GM12878 (cell line): Measurements from ENCODE around the gene SNX17. TPM values are rescaled to one million over a fixed set of nuclear protein-coding genes. Genes with fewer than 3 reads are reported as not detected.

ENCODE experiments used
- EZH2 ChIP-seq: IDR thresholded peaks from 2 replicates; pipeline ENCODE4 v1.6.1; 2012; ENCODE audit warnings: low read depth, mild to moderate bottlenecking, control low read depth, inconsistent platforms, low read length, borderline replicate concordance; ENCODE audit not compliant: control insufficient read depth
- FOS ChIP-seq: IDR thresholded peaks from 3 replicates; pipeline ENCODE4 v1.6.1; 2011; ENCODE audit warnings: borderline replicate concordance; ENCODE audit not compliant: insufficient read length; ENCODE audit errors: extremely low read depth
- IKZF1 ChIP-seq: fragments of 450-650 bp; conservative IDR thresholded peaks from 2 replicates; pipeline ENCODE4 v1.6.1; 2017; ENCODE audit warnings: antibody characterized with exemption, mild to moderate bottlenecking
- NR2C1 ChIP-seq: fragments of 450-650 bp; IDR thresholded peaks from 2 replicates; pipeline ENCODE4 v1.6.1; 2017; ENCODE audit warnings: antibody characterized with exemption, mild to moderate bottlenecking, moderate library complexity
- POLR2A ChIP-seq: IDR thresholded peaks from 2 replicates; pipeline ENCODE4 v1.6.1; 2011; ENCODE audit warnings: low read depth, mild to moderate bottlenecking, low read length
- RB1 ChIP-seq: fragments of 450-650 bp; formaldehyde crosslinking; IDR thresholded peaks from 2 replicates; pipeline ENCODE4 v1.6.1; 2017; ENCODE audit warnings: mild to moderate bottlenecking, borderline replicate concordance
- YBX1 ChIP-seq: fragments of 450-650 bp; IDR thresholded peaks from 2 replicates; pipeline ENCODE4 v1.6.1; 2016; ENCODE audit warnings: antibody characterized with exemption
- polyA plus RNA-seq, 11 experiments: library from polyadenylated mRNA; depleted of rRNA in 4 of 11; unstranded in 6 of 11; stranded (reverse) in 5 of 11; fragments of >200 nt; fragmentation: Nextera tagmentation in 4 of 11; fragmentation: Illumina TruSeq in 1 of 11; extraction: Ambion mirVana in 4 of 11; extraction: Trizol in 1 of 11; gene quantifications; 1 replicate in 1 of 11; 2 replicates in 10 of 11; pipeline versions ENCODE4 v1.2.1 to v1.2.3, GENCODE V29; 2011 to 2016; ENCODE audit warnings: inconsistent platforms in 2 of 11, missing spikeins in 2 of 11, low read depth in 1 of 11
- total RNA-seq, 4 experiments: library from RNA; depleted of rRNA in 3 of 4; stranded (reverse); fragments of >200 nt in 3 of 4; fragmentation: Illumina TruSeq in 1 of 4; extraction: Trizol in 1 of 4; gene quantifications; 2 replicates each; pipeline versions ENCODE4 v1.2.1 to v1.2.3, GENCODE V29; 2013 to 2021
- TF ChIP-seq, protein P1 (sequence below): fragments of 450-650 bp; formaldehyde crosslinking; IDR thresholded peaks from 2 replicates; pipeline ENCODE4 v1.4.0; 2020; ENCODE audit warnings: mild to moderate bottlenecking, moderate library complexity
- TF ChIP-seq, protein P2 (sequence below), 3 experiments: IDR thresholded peaks in 2 of 3; conservative IDR thresholded peaks in 1 of 3; 2 replicates each; pipeline ENCODE4 v1.5.1; 2011; ENCODE audit warnings: low read depth in 3 of 3, low read length in 3 of 3, mild to moderate bottlenecking in 3 of 3, control low read depth in 2 of 3, moderate library complexity in 2 of 3, inconsistent platforms in 1 of 3, mixed read lengths in 1 of 3; ENCODE audit not compliant: control insufficient read depth in 2 of 3, insufficient read depth in 1 of 3; ENCODE audit errors: extremely low read depth in 1 of 3
- TF ChIP-seq, protein P3 (sequence below): fragments of 450-650 bp; IDR thresholded peaks from 2 replicates; pipeline ENCODE4 v1.6.1; 2014; ENCODE audit warnings: mild to moderate bottlenecking
- TF ChIP-seq, protein P4 (sequence below): fragments of 150-350 bp; IDR thresholded peaks from 2 replicates; pipeline ENCODE4 v1.6.1; 2016; ENCODE audit warnings: low read depth, low read length

SNX17 gene
- total and polyA plus RNA-seq, 10 of the 15 experiments (the other 5 are each of a cell fraction or from before 2014, with no cell fraction given): 6.5 to 116 (median 84.4) TPM

GRCh38 chr2:27372937-27373336 is 2.5 kb downstream of the SNX17 start (continued):
- TF ChIP-seq, protein P1, sequence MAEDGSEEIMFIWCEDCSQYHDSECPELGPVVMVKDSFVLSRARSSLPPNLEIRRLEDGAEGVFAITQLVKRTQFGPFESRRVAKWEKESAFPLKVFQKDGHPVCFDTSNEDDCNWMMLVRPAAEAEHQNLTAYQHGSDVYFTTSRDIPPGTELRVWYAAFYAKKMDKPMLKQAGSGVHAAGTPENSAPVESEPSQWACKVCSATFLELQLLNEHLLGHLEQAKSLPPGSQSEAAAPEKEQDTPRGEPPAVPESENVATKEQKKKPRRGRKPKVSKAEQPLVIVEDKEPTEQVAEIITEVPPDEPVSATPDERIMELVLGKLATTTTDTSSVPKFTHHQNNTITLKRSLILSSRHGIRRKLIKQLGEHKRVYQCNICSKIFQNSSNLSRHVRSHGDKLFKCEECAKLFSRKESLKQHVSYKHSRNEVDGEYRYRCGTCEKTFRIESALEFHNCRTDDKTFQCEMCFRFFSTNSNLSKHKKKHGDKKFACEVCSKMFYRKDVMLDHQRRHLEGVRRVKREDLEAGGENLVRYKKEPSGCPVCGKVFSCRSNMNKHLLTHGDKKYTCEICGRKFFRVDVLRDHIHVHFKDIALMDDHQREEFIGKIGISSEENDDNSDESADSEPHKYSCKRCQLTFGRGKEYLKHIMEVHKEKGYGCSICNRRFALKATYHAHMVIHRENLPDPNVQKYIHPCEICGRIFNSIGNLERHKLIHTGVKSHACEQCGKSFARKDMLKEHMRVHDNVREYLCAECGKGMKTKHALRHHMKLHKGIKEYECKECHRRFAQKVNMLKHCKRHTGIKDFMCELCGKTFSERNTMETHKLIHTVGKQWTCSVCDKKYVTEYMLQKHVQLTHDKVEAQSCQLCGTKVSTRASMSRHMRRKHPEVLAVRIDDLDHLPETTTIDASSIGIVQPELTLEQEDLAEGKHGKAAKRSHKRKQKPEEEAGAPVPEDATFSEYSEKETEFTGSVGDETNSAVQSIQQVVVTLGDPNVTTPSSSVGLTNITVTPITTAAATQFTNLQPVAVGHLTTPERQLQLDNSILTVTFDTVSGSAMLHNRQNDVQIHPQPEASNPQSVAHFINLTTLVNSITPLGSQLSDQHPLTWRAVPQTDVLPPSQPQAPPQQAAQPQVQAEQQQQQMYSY: no peak
- no peak for TF ChIP-seq POLR2A
- TF ChIP-seq RB1: no peak
- TF ChIP-seq, protein P2, sequence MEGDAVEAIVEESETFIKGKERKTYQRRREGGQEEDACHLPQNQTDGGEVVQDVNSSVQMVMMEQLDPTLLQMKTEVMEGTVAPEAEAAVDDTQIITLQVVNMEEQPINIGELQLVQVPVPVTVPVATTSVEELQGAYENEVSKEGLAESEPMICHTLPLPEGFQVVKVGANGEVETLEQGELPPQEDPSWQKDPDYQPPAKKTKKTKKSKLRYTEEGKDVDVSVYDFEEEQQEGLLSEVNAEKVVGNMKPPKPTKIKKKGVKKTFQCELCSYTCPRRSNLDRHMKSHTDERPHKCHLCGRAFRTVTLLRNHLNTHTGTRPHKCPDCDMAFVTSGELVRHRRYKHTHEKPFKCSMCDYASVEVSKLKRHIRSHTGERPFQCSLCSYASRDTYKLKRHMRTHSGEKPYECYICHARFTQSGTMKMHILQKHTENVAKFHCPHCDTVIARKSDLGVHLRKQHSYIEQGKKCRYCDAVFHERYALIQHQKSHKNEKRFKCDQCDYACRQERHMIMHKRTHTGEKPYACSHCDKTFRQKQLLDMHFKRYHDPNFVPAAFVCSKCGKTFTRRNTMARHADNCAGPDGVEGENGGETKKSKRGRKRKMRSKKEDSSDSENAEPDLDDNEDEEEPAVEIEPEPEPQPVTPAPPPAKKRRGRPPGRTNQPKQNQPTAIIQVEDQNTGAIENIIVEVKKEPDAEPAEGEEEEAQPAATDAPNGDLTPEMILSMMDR (IDR thresholded peaks at IDR 0.05 in 2 of 3, conservative IDR thresholded peaks at IDR 0.05 in 1 of 3; ENCODE audit: control insufficient read depth in 2 of 3, extremely low read depth in 1 of 3, insufficient read depth in 1 of 3, low read depth in 3 of 3, low read length in 3 of 3): no peak
- TF ChIP-seq EZH2: no peak
- TF ChIP-seq, protein P3, sequence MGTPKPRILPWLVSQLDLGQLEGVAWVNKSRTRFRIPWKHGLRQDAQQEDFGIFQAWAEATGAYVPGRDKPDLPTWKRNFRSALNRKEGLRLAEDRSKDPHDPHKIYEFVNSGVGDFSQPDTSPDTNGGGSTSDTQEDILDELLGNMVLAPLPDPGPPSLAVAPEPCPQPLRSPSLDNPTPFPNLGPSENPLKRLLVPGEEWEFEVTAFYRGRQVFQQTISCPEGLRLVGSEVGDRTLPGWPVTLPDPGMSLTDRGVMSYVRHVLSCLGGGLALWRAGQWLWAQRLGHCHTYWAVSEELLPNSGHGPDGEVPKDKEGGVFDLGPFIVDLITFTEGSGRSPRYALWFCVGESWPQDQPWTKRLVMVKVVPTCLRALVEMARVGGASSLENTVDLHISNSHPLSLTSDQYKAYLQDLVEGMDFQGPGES: no peak
- TF ChIP-seq NR2C1: no peak
- TF ChIP-seq FOS: no peak
- no peak for TF ChIP-seq YBX1
- TF ChIP-seq IKZF1: no peak
- TF ChIP-seq, protein P4, sequence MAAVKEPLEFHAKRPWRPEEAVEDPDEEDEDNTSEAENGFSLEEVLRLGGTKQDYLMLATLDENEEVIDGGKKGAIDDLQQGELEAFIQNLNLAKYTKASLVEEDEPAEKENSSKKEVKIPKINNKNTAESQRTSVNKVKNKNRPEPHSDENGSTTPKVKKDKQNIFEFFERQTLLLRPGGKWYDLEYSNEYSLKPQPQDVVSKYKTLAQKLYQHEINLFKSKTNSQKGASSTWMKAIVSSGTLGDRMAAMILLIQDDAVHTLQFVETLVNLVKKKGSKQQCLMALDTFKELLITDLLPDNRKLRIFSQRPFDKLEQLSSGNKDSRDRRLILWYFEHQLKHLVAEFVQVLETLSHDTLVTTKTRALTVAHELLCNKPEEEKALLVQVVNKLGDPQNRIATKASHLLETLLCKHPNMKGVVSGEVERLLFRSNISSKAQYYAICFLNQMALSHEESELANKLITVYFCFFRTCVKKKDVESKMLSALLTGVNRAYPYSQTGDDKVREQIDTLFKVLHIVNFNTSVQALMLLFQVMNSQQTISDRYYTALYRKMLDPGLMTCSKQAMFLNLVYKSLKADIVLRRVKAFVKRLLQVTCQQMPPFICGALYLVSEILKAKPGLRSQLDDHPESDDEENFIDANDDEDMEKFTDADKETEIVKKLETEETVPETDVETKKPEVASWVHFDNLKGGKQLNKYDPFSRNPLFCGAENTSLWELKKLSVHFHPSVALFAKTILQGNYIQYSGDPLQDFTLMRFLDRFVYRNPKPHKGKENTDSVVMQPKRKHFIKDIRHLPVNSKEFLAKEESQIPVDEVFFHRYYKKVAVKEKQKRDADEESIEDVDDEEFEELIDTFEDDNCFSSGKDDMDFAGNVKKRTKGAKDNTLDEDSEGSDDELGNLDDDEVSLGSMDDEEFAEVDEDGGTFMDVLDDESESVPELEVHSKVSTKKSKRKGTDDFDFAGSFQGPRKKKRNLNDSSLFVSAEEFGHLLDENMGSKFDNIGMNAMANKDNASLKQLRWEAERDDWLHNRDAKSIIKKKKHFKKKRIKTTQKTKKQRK: no peak
- TF ChIP-seq, all 136 proteins: peak for 0
